AG09309 (cell line): Measurements from ENCODE around the gene DRC3.

Experiments used
- DNase-seq: peaks from one replicate; pipeline ENCODE4 v3.0.0-alpha.2; 2010; ENCODE audit warnings: low read depth
- H3K4me3 ChIP-seq: 2 replicates; pipeline ENCODE4 v1.5.1; 2011; ENCODE audit warnings: mild to moderate bottlenecking, low read depth, low read length, moderate library complexity; ENCODE audit not compliant: control insufficient read depth
- CTCF ChIP-seq: IDR thresholded peaks from 2 replicates; pipeline ENCODE4 v1.5.1; 2011; ENCODE audit warnings: mild to moderate bottlenecking, low read depth, low read length, inconsistent platforms; ENCODE audit not compliant: insufficient read depth, control insufficient read depth; ENCODE audit errors: missing control alignments

The DRC3 gene

GRCh38 chr17:18021372-18021771 lies 48.7 kb downstream of the DRC3 start:
- no peak overlapping the region for H3K4me3 ChIP-seq
- TF ChIP-seq CTCF, result no peak
- no peak for DNase-seq

GRCh38 chr17:18025241-18025944 lies 52.7 kb downstream of the DRC3 start:
- TF ChIP-seq CTCF, result no peak
- no peak overlapping the region for H3K4me3 ChIP-seq
- DNase-seq, result peak; percentile 24

- H3K4me3 ChIP-seq, result no peak overlapping the region
- TF ChIP-seq CTCF, result peak; percentile 29
- DNase-seq, result peak; percentile 45
These were observed 53.5 kb downstream of the DRC3 start for GRCh38 chr17:18025945-18026776.

- no peak for TF ChIP-seq CTCF
- no peak for DNase-seq
- H3K4me3 ChIP-seq, result no peak overlapping the region
These were observed 54.6 kb downstream of the DRC3 start for GRCh38 chr17:18027280-18027679.

GRCh38 chr17:18028114-18028951 lies 55.7 kb downstream of the DRC3 start:
- TF ChIP-seq CTCF, result no peak
- no peak overlapping the region for H3K4me3 ChIP-seq
- no peak for DNase-seq

GRCh38 chr17:18028952-18029540 lies 56.4 kb downstream of the DRC3 start:
- no peak overlapping the region for H3K4me3 ChIP-seq
- no peak for TF ChIP-seq CTCF
- no peak for DNase-seq
